Chondrocyte (in vitro differentiated cells): ENCODE data around the gene S100A7A. TPM values are rescaled to one million over a fixed set of nuclear protein-coding genes. Genes with fewer than 3 reads are reported as not detected.

Experiments used
- DNase-seq: peaks from one replicate; pipeline ENCODE4 v3.0.0; 2021; ENCODE audit warnings: mixed read lengths, low spot score
- H3K27ac Mint-ChIP-seq: one replicate; pipeline ENCODE4 v1.8.0; 2021; ENCODE audit warnings: mild to moderate bottlenecking, moderate library complexity, mixed read lengths; ENCODE audit not compliant: unreplicated experiment
- H3K27me3 Mint-ChIP-seq: 2 replicates; pipeline ENCODE4 v1.8.0; 2021; ENCODE audit warnings: low read depth, mixed read lengths
- H3K36me3 Mint-ChIP-seq: 2 replicates; pipeline ENCODE4 v1.8.0; 2021; ENCODE audit warnings: low read depth, mixed read lengths
- H3K4me1 Mint-ChIP-seq: 2 replicates; pipeline ENCODE4 v1.8.0; 2021; ENCODE audit warnings: low read depth, mild to moderate bottlenecking, mixed read lengths
- H3K4me3 Mint-ChIP-seq: one replicate; pipeline ENCODE4 v1.8.0; 2021; ENCODE audit warnings: mild to moderate bottlenecking, moderate library complexity, mixed read lengths; ENCODE audit not compliant: unreplicated experiment
- H3K9me3 Mint-ChIP-seq: 2 replicates; pipeline ENCODE4 v1.8.0; 2021; ENCODE audit warnings: low read depth, mixed read lengths
- total RNA-seq: library from RNA; stranded (reverse); gene quantifications from 3 replicates; pipeline ENCODE4 v1.2.1, GENCODE V29; 2021
- TF ChIP-seq, protein P1 (sequence below): fragments of 200-600 bp; sonication (generic); IDR thresholded peaks from 2 replicates; pipeline ENCODE4 v1.5.0; 2021; ENCODE audit warnings: antibody characterized with exemption, mild to moderate bottlenecking, moderate library complexity

S100A7A gene
- total RNA-seq, 1 donor from 2014 or later = not detected

DNA sequence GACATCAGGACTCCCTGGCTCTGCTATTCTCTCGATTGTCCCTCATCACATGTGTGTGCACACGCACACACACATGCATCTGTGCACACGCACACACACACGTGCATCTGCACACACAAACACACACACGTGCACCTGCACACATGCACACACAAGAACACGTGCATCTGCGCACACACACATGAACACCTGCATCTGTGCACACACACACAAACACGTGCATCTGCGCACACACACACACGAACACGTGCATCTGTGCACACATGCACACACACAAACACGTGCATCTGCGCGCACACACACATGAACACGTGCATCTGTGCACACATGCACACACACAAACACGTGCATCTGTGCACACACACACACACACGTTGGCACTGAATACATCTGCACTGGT, 14.7 kb downstream of the S100A7A start:
- TF ChIP-seq, protein P1, sequence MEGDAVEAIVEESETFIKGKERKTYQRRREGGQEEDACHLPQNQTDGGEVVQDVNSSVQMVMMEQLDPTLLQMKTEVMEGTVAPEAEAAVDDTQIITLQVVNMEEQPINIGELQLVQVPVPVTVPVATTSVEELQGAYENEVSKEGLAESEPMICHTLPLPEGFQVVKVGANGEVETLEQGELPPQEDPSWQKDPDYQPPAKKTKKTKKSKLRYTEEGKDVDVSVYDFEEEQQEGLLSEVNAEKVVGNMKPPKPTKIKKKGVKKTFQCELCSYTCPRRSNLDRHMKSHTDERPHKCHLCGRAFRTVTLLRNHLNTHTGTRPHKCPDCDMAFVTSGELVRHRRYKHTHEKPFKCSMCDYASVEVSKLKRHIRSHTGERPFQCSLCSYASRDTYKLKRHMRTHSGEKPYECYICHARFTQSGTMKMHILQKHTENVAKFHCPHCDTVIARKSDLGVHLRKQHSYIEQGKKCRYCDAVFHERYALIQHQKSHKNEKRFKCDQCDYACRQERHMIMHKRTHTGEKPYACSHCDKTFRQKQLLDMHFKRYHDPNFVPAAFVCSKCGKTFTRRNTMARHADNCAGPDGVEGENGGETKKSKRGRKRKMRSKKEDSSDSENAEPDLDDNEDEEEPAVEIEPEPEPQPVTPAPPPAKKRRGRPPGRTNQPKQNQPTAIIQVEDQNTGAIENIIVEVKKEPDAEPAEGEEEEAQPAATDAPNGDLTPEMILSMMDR = no peak
- H3K36me3 Mint-ChIP-seq = no peaks in the 10 kb centered on the region
- H3K9me3 Mint-ChIP-seq = no peaks in the 10 kb centered on the region
- DNase-seq = no peak
- H3K4me1 Mint-ChIP-seq = no peaks in the 10 kb centered on the region
- no peak overlapping the region for H3K27ac Mint-ChIP-seq
- H3K4me3 Mint-ChIP-seq = no peak overlapping the region
- peaks cover 21% of the 10 kb centered on the region for H3K27me3 Mint-ChIP-seq

DNA sequence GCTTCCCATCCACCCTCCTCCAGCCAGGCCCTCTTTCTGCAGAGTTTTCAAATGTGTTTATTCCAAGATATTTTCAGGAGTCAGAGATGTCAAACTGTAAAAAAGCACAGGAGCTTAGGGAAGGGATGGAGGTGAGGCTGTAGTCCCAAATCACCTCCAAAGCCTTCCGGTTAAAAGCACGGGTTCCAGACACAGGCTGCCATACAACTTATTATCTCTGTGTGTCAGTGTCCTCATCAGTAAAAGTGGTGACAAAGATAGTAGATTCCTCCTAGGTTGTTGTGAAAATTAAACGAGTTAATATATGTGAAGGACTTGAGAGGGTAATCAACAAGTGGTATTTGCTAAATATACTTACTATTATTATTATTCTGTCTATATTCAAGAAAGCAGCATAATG, 15.1 kb downstream of the S100A7A start:
- peaks cover 20% of the 10 kb centered on the region for H3K27me3 Mint-ChIP-seq
- H3K27ac Mint-ChIP-seq = no peak overlapping the region
- no peaks in the 10 kb centered on the region for H3K9me3 Mint-ChIP-seq
- DNase-seq = no peak
- H3K36me3 Mint-ChIP-seq = no peaks in the 10 kb centered on the region
- no peaks in the 10 kb centered on the region for H3K4me1 Mint-ChIP-seq
- no peak overlapping the region for H3K4me3 Mint-ChIP-seq
- TF ChIP-seq, protein P1 = no peak

DNA sequence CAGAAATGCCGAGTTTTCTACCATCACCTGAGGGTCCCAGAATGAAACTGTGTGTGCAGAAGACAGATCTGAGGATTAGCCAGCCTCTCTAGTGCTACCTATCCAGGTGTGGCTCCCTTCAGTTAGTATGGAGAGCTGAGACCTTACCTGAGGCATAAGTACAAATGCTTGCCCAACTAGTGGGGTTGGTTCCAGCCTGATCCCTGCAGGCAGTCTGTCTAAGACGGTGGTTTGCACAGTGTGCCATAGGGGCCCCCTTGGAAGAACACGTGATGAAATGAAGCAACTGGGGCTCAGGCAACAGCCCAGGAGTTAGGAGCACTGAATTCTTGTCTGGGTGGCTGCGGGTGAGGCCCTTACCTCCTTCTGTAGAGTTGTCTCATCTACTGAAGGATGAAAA, 15.6 kb downstream of the S100A7A start:
- Mint-ChIP-seq H3K36me3 (no peaks in the 10 kb centered on the region), H3K4me1 (no peaks in the 10 kb centered on the region), H3K9me3 (no peaks in the 10 kb centered on the region)

DNA sequence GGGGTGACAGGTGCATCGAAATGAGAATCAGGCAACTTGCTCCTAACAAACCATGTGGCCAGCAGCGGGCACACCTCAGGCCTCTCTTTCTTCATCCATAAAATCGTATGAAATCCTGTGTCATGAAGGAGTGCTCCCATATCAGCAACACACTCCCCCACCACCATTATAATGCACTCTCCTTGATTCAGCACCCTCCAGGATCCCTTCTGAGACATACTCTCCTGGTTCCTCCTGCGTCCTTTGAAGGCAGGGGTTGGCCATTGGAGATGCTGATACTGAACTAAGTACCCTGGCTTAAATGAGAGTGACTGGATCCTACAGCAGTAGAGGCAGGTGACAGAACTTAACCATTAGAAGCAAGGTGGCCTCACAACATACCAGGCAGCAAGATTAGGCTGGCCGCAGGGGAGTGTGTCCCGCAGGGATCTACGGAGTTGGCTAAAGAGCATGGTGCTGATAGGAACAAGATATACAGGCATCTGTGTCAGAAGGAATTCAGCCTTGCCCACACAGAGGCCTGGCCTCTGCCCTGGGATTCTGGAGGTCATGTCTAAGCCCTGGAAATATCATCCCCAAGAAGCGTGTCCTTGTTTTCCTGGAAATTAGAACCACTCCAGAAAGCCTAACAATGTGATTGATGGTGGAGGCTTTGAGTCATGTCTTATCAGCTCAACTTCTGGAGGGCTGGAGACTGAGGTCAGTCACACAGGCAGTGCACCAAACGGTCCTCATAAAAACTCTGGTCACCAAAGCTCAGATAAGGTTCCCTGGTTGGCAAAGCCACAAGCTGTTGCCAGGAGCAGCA, 16.8 kb downstream of the S100A7A start:
- H3K9me3 Mint-ChIP-seq = no peaks in the 10 kb centered on the region
- H3K4me3 Mint-ChIP-seq = no peak overlapping the region
- H3K27ac Mint-ChIP-seq = no peak overlapping the region
- TF ChIP-seq, protein P1 = no peak
- H3K36me3 Mint-ChIP-seq = no peaks in the 10 kb centered on the region
- H3K4me1 Mint-ChIP-seq = no peaks in the 10 kb centered on the region
- H3K27me3 Mint-ChIP-seq = peaks cover 23% of the 10 kb centered on the region
- DNase-seq = no peak

More for the DNA sequence above, 15.6 kb downstream of the S100A7A start:
- H3K27ac Mint-ChIP-seq = no peak overlapping the region
- TF ChIP-seq, protein P1 = no peak
- DNase-seq = no peak
- H3K27me3 Mint-ChIP-seq = peaks cover 19% of the 10 kb centered on the region
- H3K4me3 Mint-ChIP-seq = no peak overlapping the region

DNA sequence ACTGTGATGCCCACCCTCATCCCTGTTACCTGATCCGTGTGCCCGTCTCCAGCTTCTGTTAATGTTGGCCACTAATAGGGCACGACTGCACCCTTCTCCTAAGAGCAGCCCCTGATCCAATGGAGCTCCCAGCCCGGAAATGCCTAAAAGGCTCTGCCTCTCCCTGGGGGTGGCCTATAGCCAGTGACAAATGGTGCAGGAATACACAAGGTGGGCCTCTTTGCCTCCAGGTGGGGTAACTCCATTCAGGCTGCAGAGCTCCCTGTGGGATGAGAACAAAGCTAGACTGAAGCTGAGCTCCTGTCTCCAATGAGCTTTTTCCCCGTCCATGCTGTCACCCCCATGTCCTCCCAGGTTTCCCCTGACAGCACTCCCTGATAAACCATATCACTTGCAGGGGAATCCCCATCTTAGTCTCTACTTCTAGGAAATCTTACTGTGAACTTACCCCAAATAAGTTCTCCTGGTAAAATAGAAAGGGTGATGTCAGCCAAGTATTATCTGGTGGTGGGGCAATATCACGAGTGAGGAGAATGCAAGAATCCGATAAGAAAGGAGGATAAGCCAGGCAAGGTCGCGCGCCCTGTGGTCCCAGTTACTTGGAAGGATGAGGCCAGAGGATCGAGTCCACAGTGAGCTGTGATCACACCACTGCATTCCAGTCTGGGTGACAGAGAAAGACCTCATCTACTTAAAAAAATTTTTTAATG, 18.6 kb downstream of the S100A7A start:
- DNase-seq = no peak
- peaks cover 22% of the 10 kb centered on the region for H3K27me3 Mint-ChIP-seq
- no peak overlapping the region for H3K27ac Mint-ChIP-seq
- no peaks in the 10 kb centered on the region for H3K9me3 Mint-ChIP-seq
- no peak overlapping the region for H3K4me3 Mint-ChIP-seq
- TF ChIP-seq, protein P1 = no peak
- H3K4me1 Mint-ChIP-seq = no peaks in the 10 kb centered on the region
- H3K36me3 Mint-ChIP-seq = no peaks in the 10 kb centered on the region
